MCF 10A (cell line): ENCODE data around the gene CAMK2A. TPM values are rescaled to one million over a fixed set of nuclear protein-coding genes. Genes with fewer than 3 reads are reported as not detected.

Experiments
- BruUV-seq: library from RNA; stranded (reverse); fragments of 400-500 nt; replicated peaks from 2 replicates; lab custom pipeline; 2021; lab: Mats Ljungman, UMichigan
- CTCF ChIA-PET: fragments of 300-600 bp; sonication (Branson Sonifier 250); formaldehyde crosslinking; extraction: SDS; loops from one replicate; lab custom pipeline; 2021; ENCODE audit warnings: antibody characterized with exemption, inconsistent platforms; lab: Yijun Ruan, JAX
- POLR2A ChIA-PET: fragments of 300-600, 350-650 bp; sonication (Branson Sonifier 250); formaldehyde crosslinking; extraction: SDS; loops from one replicate; lab custom pipeline; 2020; ENCODE audit warnings: antibody characterized with exemption, inconsistent platforms; lab: Yijun Ruan, JAX
- DNase-seq: peaks from one replicate; pipeline ENCODE4 v3.0.0-alpha.2; 2018; ENCODE audit not compliant: unreplicated experiment
- H3K27ac Mint-ChIP-seq: one replicate; pipeline ENCODE4 v1.8.0; 2022; ENCODE audit warnings: mild to moderate bottlenecking, low read depth, mixed read lengths; ENCODE audit not compliant: unreplicated experiment
- H3K27me3 Mint-ChIP-seq: one replicate; pipeline ENCODE4 v1.8.0; 2022; ENCODE audit warnings: mixed read lengths; ENCODE audit not compliant: insufficient read depth, unreplicated experiment
- H3K36me3 Mint-ChIP-seq: one replicate; pipeline ENCODE4 v1.8.0; 2022; ENCODE audit warnings: mild to moderate bottlenecking, moderate library complexity, mixed read lengths; ENCODE audit not compliant: insufficient read depth, unreplicated experiment
- H3K4me1 Mint-ChIP-seq: one replicate; pipeline ENCODE4 v1.8.0; 2022; ENCODE audit warnings: mixed read lengths; ENCODE audit not compliant: insufficient read depth, unreplicated experiment
- H3K4me3 Mint-ChIP-seq: one replicate; pipeline ENCODE4 v1.8.0; 2022; ENCODE audit warnings: mild to moderate bottlenecking, moderate library complexity, mixed read lengths; ENCODE audit not compliant: unreplicated experiment
- H3K9me3 Mint-ChIP-seq: one replicate; pipeline ENCODE4 v1.8.0; 2022; ENCODE audit warnings: mixed read lengths; ENCODE audit not compliant: unreplicated experiment
- intact Hi-C: fragments of 100-400 bp; cut with micrococcal nuclease; formaldehyde crosslinking; loops from 2 replicates; pipeline ENCODE4 v1.14.1; 2022
- total RNA-seq: library from RNA; stranded (reverse); gene quantifications from 2 replicates; pipeline ENCODE4 v1.2.3, GENCODE V29; 2022
- TF ChIP-seq, protein P1 (sequence below): fragments of 200-600 bp; IDR thresholded peaks from one replicate; pipeline ENCODE4 v1.8.0; 2022; ENCODE audit warnings: antibody characterized with exemption, mild to moderate bottlenecking; ENCODE audit not compliant: unreplicated experiment

The CAMK2A gene
- total RNA-seq, 1 experiment from 2014 or later = not detected

DNA sequence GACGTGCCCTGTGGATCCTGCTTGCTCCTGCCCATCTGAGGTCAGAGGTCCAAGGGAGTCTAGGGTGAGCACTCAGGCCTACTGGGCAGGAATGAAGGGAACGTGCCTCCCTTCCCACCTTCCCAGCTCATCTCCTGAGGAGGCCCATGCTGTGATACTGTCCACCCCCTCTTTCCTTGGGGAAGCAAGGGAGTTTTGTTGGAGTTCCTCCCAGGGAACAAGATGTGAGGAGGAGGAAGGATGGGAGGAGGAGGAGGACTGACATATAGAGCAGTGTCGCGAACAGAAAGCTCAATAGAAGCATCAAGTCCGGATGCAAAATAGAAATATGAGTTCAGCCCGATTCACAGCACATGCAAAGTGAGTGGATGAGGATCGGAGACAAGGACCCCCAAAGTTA, 58.7 kb downstream of the CAMK2A start:
- Mint-ChIP-seq H3K36me3 (no peaks in the 10 kb centered on the region), H3K9me3 (no peaks in the 10 kb centered on the region), H3K4me1 (peaks cover 10% of the 10 kb centered on the region), H3K4me3 (no peak overlapping the region), H3K27me3 (no peaks in the 10 kb centered on the region), H3K27ac (no peak overlapping the region)
- TF ChIP-seq, protein P1, sequence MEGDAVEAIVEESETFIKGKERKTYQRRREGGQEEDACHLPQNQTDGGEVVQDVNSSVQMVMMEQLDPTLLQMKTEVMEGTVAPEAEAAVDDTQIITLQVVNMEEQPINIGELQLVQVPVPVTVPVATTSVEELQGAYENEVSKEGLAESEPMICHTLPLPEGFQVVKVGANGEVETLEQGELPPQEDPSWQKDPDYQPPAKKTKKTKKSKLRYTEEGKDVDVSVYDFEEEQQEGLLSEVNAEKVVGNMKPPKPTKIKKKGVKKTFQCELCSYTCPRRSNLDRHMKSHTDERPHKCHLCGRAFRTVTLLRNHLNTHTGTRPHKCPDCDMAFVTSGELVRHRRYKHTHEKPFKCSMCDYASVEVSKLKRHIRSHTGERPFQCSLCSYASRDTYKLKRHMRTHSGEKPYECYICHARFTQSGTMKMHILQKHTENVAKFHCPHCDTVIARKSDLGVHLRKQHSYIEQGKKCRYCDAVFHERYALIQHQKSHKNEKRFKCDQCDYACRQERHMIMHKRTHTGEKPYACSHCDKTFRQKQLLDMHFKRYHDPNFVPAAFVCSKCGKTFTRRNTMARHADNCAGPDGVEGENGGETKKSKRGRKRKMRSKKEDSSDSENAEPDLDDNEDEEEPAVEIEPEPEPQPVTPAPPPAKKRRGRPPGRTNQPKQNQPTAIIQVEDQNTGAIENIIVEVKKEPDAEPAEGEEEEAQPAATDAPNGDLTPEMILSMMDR = no peak
- ChIA-PET CTCF (interaction anchor here (0.6 to 1.4 kb wide), 6 partner anchors 19 to 396 kb away, joined by 3 to 6 read pairs (median 4); no protein-coding TSS in a partner anchor), POLR2A (no interaction called here)
- no peak for DNase-seq
- BruUV-seq = no TSS peak
- intact Hi-C loops = no loop called here

DNA sequence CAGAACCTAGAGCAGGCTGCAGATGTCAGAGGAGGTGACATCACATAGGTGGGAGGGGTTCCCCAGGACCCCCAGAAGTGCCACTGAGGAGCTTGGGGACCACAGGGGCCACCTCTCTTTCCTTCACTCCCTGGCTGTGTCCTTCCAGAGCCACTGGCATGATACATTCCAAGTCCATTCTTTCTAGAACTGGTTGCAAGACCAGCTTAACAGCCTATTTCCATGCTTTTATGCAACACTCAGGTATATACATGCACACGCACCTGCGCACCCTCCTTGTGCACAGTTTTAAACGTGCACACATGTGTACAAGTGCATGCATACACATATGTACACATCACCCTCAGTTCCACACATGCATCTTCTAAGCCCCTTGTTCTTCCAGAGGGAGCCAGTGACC, 60.0 kb downstream of the CAMK2A start:
- CTCF ChIA-PET = interaction anchor here (0.8 to 1.9 kb wide), 4 partner anchors 11 to 120 kb away, joined by 3 to 10 read pairs (median 6); no protein-coding TSS in a partner anchor

GRCh38 chr5:150227606-150228273, 61.8 kb downstream of the CAMK2A start:
- no peak overlapping the region for H3K4me3 Mint-ChIP-seq
- CTCF ChIA-PET = interaction anchor here (0.6 to 2.6 kb wide), 8 partner anchors 10 to 400 kb away, joined by 3 to 13 read pairs (median 4); no protein-coding TSS in a partner anchor
- DNase-seq = peak; percentile 67
- H3K36me3 Mint-ChIP-seq = no peaks in the 10 kb centered on the region
- intact Hi-C loops = no loop called here
- no peaks in the 10 kb centered on the region for H3K9me3 Mint-ChIP-seq
- H3K27ac Mint-ChIP-seq = no peak overlapping the region
- TF ChIP-seq, protein P1 = no peak
- peaks cover 10% of the 10 kb centered on the region for H3K4me1 Mint-ChIP-seq
- BruUV-seq = no TSS peak
- POLR2A ChIA-PET = no interaction called here
- H3K27me3 Mint-ChIP-seq = no peaks in the 10 kb centered on the region

More for the DNA sequence above, 60.0 kb downstream of the CAMK2A start:
- TF ChIP-seq, protein P1 = no peak
- Mint-ChIP-seq H3K27ac (no peak overlapping the region), H3K9me3 (no peaks in the 10 kb centered on the region), H3K36me3 (no peaks in the 10 kb centered on the region), H3K27me3 (no peaks in the 10 kb centered on the region), H3K4me1 (peaks cover 10% of the 10 kb centered on the region), H3K4me3 (no peak overlapping the region)
- BruUV-seq = no TSS peak
- intact Hi-C loops = no loop called here
- POLR2A ChIA-PET = no interaction called here
- DNase-seq = no peak

- POLR2A ChIA-PET = no interaction called here
Measured at GRCh38 chr5:150227036-150227435, 62.5 kb downstream of the CAMK2A start.

More at GRCh38 chr5:150227036-150227435, 62.5 kb downstream of the CAMK2A start:
- no peak overlapping the region for H3K4me3 Mint-ChIP-seq
- H3K4me1 Mint-ChIP-seq = peaks cover 10% of the 10 kb centered on the region
- TF ChIP-seq, protein P1 = no peak
- no peak overlapping the region for H3K27ac Mint-ChIP-seq
- BruUV-seq = no TSS peak
- H3K9me3 Mint-ChIP-seq = no peaks in the 10 kb centered on the region
- DNase-seq = no peak
- H3K36me3 Mint-ChIP-seq = no peaks in the 10 kb centered on the region
- CTCF ChIA-PET = interaction anchor here (0.6 to 2.6 kb wide), 8 partner anchors 9 to 400 kb away, joined by 3 to 13 read pairs (median 4); no protein-coding TSS in a partner anchor
- no peaks in the 10 kb centered on the region for H3K27me3 Mint-ChIP-seq
- intact Hi-C loops = no loop called here
